OCI-LY7 (cell line): ENCODE results near the gene NEMP1.

Source experiments
- EZH2phosphoT487 ChIP-seq: fragments of 200-600 bp; sonication (generic); IDR thresholded peaks from 2 replicates; pipeline ENCODE4 v1.6.1; 2018; ENCODE audit warnings: low read depth, borderline replicate concordance, mild to moderate bottlenecking, mixed run types, antibody characterized with exemption, low read length, moderate library complexity, mixed read lengths
- TF ChIP-seq, protein P1 (sequence below): fragments of 200-600 bp; sonication (generic); conservative IDR thresholded peaks from 2 replicates; pipeline ENCODE4 v1.5.1; 2014; ENCODE audit warnings: mild to moderate bottlenecking, antibody characterized with exemption, low read length, moderate library complexity, mixed read lengths

- TF ChIP-seq, protein P1, sequence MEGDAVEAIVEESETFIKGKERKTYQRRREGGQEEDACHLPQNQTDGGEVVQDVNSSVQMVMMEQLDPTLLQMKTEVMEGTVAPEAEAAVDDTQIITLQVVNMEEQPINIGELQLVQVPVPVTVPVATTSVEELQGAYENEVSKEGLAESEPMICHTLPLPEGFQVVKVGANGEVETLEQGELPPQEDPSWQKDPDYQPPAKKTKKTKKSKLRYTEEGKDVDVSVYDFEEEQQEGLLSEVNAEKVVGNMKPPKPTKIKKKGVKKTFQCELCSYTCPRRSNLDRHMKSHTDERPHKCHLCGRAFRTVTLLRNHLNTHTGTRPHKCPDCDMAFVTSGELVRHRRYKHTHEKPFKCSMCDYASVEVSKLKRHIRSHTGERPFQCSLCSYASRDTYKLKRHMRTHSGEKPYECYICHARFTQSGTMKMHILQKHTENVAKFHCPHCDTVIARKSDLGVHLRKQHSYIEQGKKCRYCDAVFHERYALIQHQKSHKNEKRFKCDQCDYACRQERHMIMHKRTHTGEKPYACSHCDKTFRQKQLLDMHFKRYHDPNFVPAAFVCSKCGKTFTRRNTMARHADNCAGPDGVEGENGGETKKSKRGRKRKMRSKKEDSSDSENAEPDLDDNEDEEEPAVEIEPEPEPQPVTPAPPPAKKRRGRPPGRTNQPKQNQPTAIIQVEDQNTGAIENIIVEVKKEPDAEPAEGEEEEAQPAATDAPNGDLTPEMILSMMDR = peak; percentile 75
- TF ChIP-seq EZH2phosphoT487 = no peak
These were observed 15.0 kb upstream of the NEMP1 start for GRCh38 chr12:57093415-57094207.
